ENCODE data around the gene GHSR. TPM values are rescaled to one million over a fixed set of nuclear protein-coding genes. Genes with fewer than 3 reads are reported as not detected.

The GHSR gene
- total RNA-seq, 1 donor from 2014 or later: not detected

DNA sequence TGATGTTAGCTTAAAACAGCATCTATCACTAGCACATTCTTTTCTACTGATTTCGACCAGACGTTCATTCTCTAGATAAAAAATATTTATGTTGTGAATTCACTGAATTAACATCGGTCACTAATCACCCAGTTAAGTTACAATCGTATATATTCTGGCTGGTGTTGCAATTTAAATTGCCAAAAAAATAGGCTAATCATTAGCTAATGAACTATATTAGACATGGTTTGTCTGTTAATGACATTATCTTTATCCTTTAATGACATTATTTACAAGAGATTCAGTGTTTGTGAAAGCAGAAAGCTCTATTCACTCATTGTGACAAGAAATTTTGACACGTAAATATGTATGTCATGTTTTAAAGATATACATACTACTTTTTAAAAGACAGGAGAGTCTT is 6.7 kb downstream of the GHSR start:
- Histone ChIP-seq H3K9ac (ENCODE audit: low read depth in 1 of 3, low read length in 3 of 3) (no peak overlapping the region), H3K4me1 (ENCODE audit: control insufficient read depth in 3 of 3, insufficient read depth in 3 of 3, low read length in 3 of 3) (no peaks in the 10 kb centered on the region), H3K9me3 (ENCODE audit: control insufficient read depth in 3 of 3, low read length in 3 of 3) (no peaks in the 10 kb centered on the region), H3K27ac (ENCODE audit: low read depth, low read length) (no peak overlapping the region), H3K27me3 (ENCODE audit: control insufficient read depth in 3 of 3, insufficient read depth in 3 of 3, low read length in 3 of 3) (peaks cover under 1 to 6% (median 5%) of the 10 kb centered on the region in 3 donors), H3K4me3 (ENCODE audit: low read length in 3 of 3) (no peak overlapping the region), H3K36me3 (ENCODE audit: control insufficient read depth in 3 of 3, insufficient read depth in 3 of 3, low read length in 3 of 3) (no peaks in the 10 kb centered on the region)

GRCh38 chr3:172438186-172438585 is 10.1 kb downstream of the GHSR start:
- no peaks in the 10 kb centered on the region for H3K4me1 ChIP-seq (ENCODE audit: control insufficient read depth in 3 of 3, insufficient read depth in 3 of 3, low read length in 3 of 3)
- no peaks in the 10 kb centered on the region for H3K36me3 ChIP-seq (ENCODE audit: control insufficient read depth in 3 of 3, insufficient read depth in 3 of 3, low read length in 3 of 3)
- H3K4me3 ChIP-seq (ENCODE audit: low read length in 3 of 3): no peak overlapping the region
- no peak overlapping the region for H3K9ac ChIP-seq (ENCODE audit: low read depth in 1 of 3, low read length in 3 of 3)
- no peak overlapping the region for H3K27ac ChIP-seq (ENCODE audit: low read depth, low read length)
- no peaks in the 10 kb centered on the region for H3K27me3 ChIP-seq (ENCODE audit: control insufficient read depth in 3 of 3, insufficient read depth in 3 of 3, low read length in 3 of 3)
- no peaks in the 10 kb centered on the region for H3K9me3 ChIP-seq (ENCODE audit: control insufficient read depth in 3 of 3, low read length in 3 of 3)

DNA sequence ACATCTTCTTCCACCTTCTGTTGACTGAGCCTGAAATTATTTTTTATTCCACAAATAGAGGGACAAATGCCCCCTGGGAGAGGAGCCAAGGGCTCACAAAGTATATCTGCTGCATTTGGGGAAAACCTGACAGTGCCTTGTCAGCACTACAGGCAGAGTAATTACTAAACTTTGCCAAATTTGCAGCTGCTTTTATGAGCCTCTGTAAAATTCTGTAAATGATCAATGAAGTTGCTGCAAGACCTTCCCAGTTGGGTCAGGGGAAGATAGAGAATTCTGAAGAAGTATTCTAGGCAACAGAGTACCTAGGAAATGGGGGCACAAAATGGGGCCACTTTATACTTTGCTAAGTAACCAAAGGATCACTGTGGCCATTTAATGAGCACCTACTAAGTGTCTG is 10.5 kb downstream of the GHSR start:
- no peak overlapping the region for H3K4me3 ChIP-seq (ENCODE audit: low read length in 3 of 3)
- no peak overlapping the region for H3K27ac ChIP-seq (ENCODE audit: low read depth, low read length)
- peaks cover 0 to under 1% (median 0%) of the 10 kb centered on the region in 3 donors for H3K9me3 ChIP-seq (ENCODE audit: control insufficient read depth in 3 of 3, low read length in 3 of 3)
- no peak overlapping the region for H3K9ac ChIP-seq (ENCODE audit: low read depth in 1 of 3, low read length in 3 of 3)
- H3K27me3 ChIP-seq (ENCODE audit: control insufficient read depth in 3 of 3, insufficient read depth in 3 of 3, low read length in 3 of 3): no peaks in the 10 kb centered on the region
- no peaks in the 10 kb centered on the region for H3K4me1 ChIP-seq (ENCODE audit: control insufficient read depth in 3 of 3, insufficient read depth in 3 of 3, low read length in 3 of 3)
- no peaks in the 10 kb centered on the region for H3K36me3 ChIP-seq (ENCODE audit: control insufficient read depth in 3 of 3, insufficient read depth in 3 of 3, low read length in 3 of 3)

GRCh38 chr3:172415323-172415722 is 32.9 kb downstream of the GHSR start:
- Histone ChIP-seq H3K9ac (ENCODE audit: low read depth in 1 of 3, low read length in 3 of 3) (no peak overlapping the region), H3K9me3 (ENCODE audit: control insufficient read depth in 3 of 3, low read length in 3 of 3) (no peaks in the 10 kb centered on the region), H3K4me1 (ENCODE audit: control insufficient read depth in 3 of 3, insufficient read depth in 3 of 3, low read length in 3 of 3) (no peaks in the 10 kb centered on the region), H3K27ac (ENCODE audit: low read depth, low read length) (no peak overlapping the region), H3K4me3 (ENCODE audit: low read length in 3 of 3) (no peak overlapping the region), H3K36me3 (ENCODE audit: control insufficient read depth in 3 of 3, insufficient read depth in 3 of 3, low read length in 3 of 3) (no peaks in the 10 kb centered on the region), H3K27me3 (ENCODE audit: control insufficient read depth in 3 of 3, insufficient read depth in 3 of 3, low read length in 3 of 3) (no peaks in the 10 kb centered on the region)

- no peak overlapping the region for H3K27ac ChIP-seq (ENCODE audit: low read depth, low read length)
- H3K4me1 ChIP-seq (ENCODE audit: control insufficient read depth in 3 of 3, insufficient read depth in 3 of 3, low read length in 3 of 3): no peaks in the 10 kb centered on the region
Observed at GRCh38 chr3:172411478-172411947, 36.7 kb downstream of the GHSR start.

GRCh38 chr3:172410702-172411477 is 37.4 kb downstream of the GHSR start:
- no peak overlapping the region for H3K27ac ChIP-seq (ENCODE audit: low read depth, low read length)
- no peak overlapping the region for H3K9ac ChIP-seq (ENCODE audit: low read depth in 1 of 3, low read length in 3 of 3)
- H3K4me3 ChIP-seq (ENCODE audit: low read length in 3 of 3): no peak overlapping the region
- H3K9me3 ChIP-seq (ENCODE audit: control insufficient read depth in 3 of 3, low read length in 3 of 3): no peaks in the 10 kb centered on the region
- H3K27me3 ChIP-seq (ENCODE audit: control insufficient read depth in 3 of 3, insufficient read depth in 3 of 3, low read length in 3 of 3): no peaks in the 10 kb centered on the region
- no peaks in the 10 kb centered on the region for H3K4me1 ChIP-seq (ENCODE audit: control insufficient read depth in 3 of 3, insufficient read depth in 3 of 3, low read length in 3 of 3)
- H3K36me3 ChIP-seq (ENCODE audit: control insufficient read depth in 3 of 3, insufficient read depth in 3 of 3, low read length in 3 of 3): no peaks in the 10 kb centered on the region

More at GRCh38 chr3:172411478-172411947, 36.7 kb downstream of the GHSR start:
- H3K9me3 ChIP-seq (ENCODE audit: control insufficient read depth in 3 of 3, low read length in 3 of 3): no peaks in the 10 kb centered on the region
- H3K9ac ChIP-seq (ENCODE audit: low read depth in 1 of 3, low read length in 3 of 3): no peak overlapping the region
- no peaks in the 10 kb centered on the region for H3K36me3 ChIP-seq (ENCODE audit: control insufficient read depth in 3 of 3, insufficient read depth in 3 of 3, low read length in 3 of 3)
- H3K27me3 ChIP-seq (ENCODE audit: control insufficient read depth in 3 of 3, insufficient read depth in 3 of 3, low read length in 3 of 3): no peaks in the 10 kb centered on the region
- no peak overlapping the region for H3K4me3 ChIP-seq (ENCODE audit: low read length in 3 of 3)

GRCh38 chr3:172407872-172408271 is 40.4 kb downstream of the GHSR start:
- no peak overlapping the region for H3K9ac ChIP-seq (ENCODE audit: low read depth in 1 of 3, low read length in 3 of 3)
- H3K4me1 ChIP-seq (ENCODE audit: control insufficient read depth in 3 of 3, insufficient read depth in 3 of 3, low read length in 3 of 3): no peaks in the 10 kb centered on the region
- no peak overlapping the region for H3K27ac ChIP-seq (ENCODE audit: low read depth, low read length)
- no peak overlapping the region for H3K4me3 ChIP-seq (ENCODE audit: low read length in 3 of 3)
- no peaks in the 10 kb centered on the region for H3K27me3 ChIP-seq (ENCODE audit: control insufficient read depth in 3 of 3, insufficient read depth in 3 of 3, low read length in 3 of 3)
- no peaks in the 10 kb centered on the region for H3K36me3 ChIP-seq (ENCODE audit: control insufficient read depth in 3 of 3, insufficient read depth in 3 of 3, low read length in 3 of 3)
- H3K9me3 ChIP-seq (ENCODE audit: control insufficient read depth in 3 of 3, low read length in 3 of 3): no peaks in the 10 kb centered on the region

- Histone ChIP-seq H3K27ac (ENCODE audit: low read depth, low read length) (no peak overlapping the region), H3K27me3 (ENCODE audit: control insufficient read depth in 3 of 3, insufficient read depth in 3 of 3, low read length in 3 of 3) (no peaks in the 10 kb centered on the region)
Observed at GRCh38 chr3:172405914-172406313, 42.3 kb downstream of the GHSR start.

DNA sequence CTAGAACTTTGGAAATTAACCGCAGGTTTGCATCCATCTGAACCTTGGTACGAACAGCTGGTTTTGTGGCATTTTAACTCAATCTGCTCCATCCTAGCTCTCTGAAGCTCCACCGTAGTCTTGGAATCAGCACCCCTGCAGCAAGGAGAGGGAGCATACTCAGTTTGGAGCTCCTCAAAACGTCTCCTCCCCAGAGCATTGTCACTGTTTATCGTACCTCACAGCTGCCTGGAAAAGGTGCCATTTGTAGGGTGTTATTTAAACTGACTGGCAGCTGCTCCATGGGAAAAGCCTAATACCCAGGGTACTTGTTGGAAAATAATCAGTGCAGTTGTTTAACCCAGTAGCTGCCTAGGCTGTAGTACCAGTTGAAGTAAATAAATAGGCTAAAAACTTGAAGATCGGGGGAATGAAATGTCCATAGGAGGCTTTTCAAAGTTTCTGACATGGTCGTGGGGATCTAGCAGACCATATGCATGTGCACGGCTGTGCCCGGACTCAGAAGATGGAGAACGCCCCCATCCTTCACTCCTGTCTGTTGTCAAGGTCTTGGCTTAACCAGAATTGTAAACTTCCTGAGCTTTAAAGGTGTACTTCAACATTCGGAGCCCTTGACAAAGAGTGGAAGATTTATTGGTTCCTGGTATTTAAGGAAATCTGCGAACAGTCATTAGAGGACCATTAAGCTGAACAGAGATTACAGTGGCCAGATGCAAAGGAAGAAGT is 43.9 kb downstream of the GHSR start:
- no peak overlapping the region for H3K27ac ChIP-seq (ENCODE audit: low read depth, low read length)
- H3K4me3 ChIP-seq (ENCODE audit: low read length in 3 of 3): no peak overlapping the region
- no peaks in the 10 kb centered on the region for H3K27me3 ChIP-seq (ENCODE audit: control insufficient read depth in 3 of 3, insufficient read depth in 3 of 3, low read length in 3 of 3)
- no peak overlapping the region for H3K9ac ChIP-seq (ENCODE audit: low read depth in 1 of 3, low read length in 3 of 3)
- H3K4me1 ChIP-seq (ENCODE audit: control insufficient read depth in 3 of 3, insufficient read depth in 3 of 3, low read length in 3 of 3): no peaks in the 10 kb centered on the region
- H3K9me3 ChIP-seq (ENCODE audit: control insufficient read depth in 3 of 3, low read length in 3 of 3): no peaks in the 10 kb centered on the region
- H3K36me3 ChIP-seq (ENCODE audit: control insufficient read depth in 3 of 3, insufficient read depth in 3 of 3, low read length in 3 of 3): peaks cover 0 to 4% (median 0%) of the 10 kb centered on the region in 3 donors

More at GRCh38 chr3:172405914-172406313, 42.3 kb downstream of the GHSR start:
- Histone ChIP-seq H3K4me1 (ENCODE audit: control insufficient read depth in 3 of 3, insufficient read depth in 3 of 3, low read length in 3 of 3) (no peaks in the 10 kb centered on the region), H3K4me3 (ENCODE audit: low read length in 3 of 3) (no peak overlapping the region), H3K36me3 (ENCODE audit: control insufficient read depth in 3 of 3, insufficient read depth in 3 of 3, low read length in 3 of 3) (peaks cover 0 to 4% (median 0%) of the 10 kb centered on the region in 3 donors), H3K9ac (ENCODE audit: low read depth in 1 of 3, low read length in 3 of 3) (no peak overlapping the region), H3K9me3 (ENCODE audit: control insufficient read depth in 3 of 3, low read length in 3 of 3) (no peaks in the 10 kb centered on the region)
